Fibroblast of mammary gland (primary cell): Measurements from ENCODE around the gene IGDCC3.

Experiments
- DNase-seq: peaks from one replicate; pipeline ENCODE4 v3.0.0-alpha.2; 2010; ENCODE audit warnings: low read depth
- H3K4me3 ChIP-seq: 2 replicates; pipeline ENCODE4 v1.5.1; 2011; ENCODE audit warnings: low read depth, mild to moderate bottlenecking, low read length, moderate library complexity; ENCODE audit not compliant: control insufficient read depth
- CTCF ChIP-seq: conservative IDR thresholded peaks from 2 replicates; pipeline ENCODE4 v1.5.1; 2011; ENCODE audit warnings: low read depth, low read length, inconsistent platforms; ENCODE audit not compliant: control insufficient read depth, insufficient read depth

Gene IGDCC3

DNA sequence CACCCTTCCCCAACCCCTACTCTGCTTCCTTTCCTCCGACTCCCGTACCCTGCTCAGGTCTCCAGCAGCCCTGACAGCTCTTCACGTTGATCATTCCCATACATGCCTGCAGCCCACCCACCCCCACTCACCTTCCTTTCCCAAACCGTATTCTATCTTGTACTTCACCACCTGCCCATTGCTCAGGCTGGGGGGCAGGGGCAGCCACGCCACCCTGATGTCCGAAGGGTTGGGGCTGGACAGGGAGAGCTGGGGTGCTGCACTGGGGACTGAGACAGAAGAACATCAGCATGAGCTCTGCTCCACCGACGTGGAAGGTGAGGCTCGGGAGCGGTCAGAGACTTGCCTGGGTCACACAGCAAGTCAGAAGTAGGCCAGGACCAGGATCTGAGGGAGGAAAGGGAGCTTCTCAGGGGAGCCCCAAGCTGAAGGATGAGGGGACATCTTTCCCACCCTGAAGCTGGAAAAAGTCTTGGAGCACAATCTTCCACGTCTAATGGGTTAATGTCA lies 16.5 kb upstream of the IGDCC3 start:
- TF ChIP-seq CTCF: no peak
- H3K4me3 ChIP-seq: no peak overlapping the region
- DNase-seq: no peak

- no peak overlapping the region for H3K4me3 ChIP-seq
- TF ChIP-seq CTCF: no peak
- no peak for DNase-seq
Observed at GRCh38 chr15:65393557-65393956, 15.8 kb upstream of the IGDCC3 start.

GRCh38 chr15:65393091-65393490 lies 15.3 kb upstream of the IGDCC3 start:
- no peak for DNase-seq
- no peak overlapping the region for H3K4me3 ChIP-seq
- no peak for TF ChIP-seq CTCF

DNA sequence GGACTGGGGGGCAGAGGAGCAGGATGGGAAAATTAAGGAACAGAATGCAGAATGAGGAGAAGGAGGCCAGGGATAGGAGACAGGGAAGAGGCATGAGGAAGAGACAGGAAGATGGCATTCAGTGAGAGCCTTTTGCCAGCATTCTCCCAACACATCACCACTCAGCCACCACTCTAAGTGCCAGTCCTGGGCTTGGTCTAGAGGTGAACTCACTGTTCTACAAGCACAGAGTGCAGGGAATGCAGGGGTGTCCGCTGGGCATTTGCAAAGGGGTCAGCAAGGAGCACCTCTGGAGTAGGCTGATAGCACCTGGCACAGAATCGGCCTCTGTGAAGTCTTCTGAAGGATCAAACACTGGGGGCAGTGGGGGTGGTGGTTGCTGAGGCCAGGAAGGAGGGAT lies 14.6 kb upstream of the IGDCC3 start:
- no peak for DNase-seq

DNA sequence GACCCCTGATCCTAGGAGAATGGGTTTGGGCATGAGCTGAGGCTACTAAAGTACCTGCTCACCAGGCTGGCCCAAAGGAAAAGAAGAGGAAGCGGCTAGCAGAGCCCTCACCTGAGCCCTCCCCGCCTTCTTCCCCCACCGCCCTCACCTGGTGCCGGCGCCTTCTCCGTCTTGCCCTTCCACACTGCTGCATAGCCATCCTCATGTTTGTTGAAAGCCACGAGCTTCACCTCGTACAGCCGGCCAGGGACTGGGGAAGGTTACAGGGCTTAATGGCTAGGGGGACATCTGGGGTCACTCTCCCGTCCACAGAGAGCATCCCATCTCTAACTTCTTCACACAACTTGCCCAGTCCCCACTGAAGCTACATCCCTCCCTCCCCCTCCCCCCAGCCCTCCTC lies 13.9 kb upstream of the IGDCC3 start:
- no peak for TF ChIP-seq CTCF
- DNase-seq: no peak
- no peak overlapping the region for H3K4me3 ChIP-seq

More for the DNA sequence above, 14.6 kb upstream of the IGDCC3 start:
- no peak overlapping the region for H3K4me3 ChIP-seq
- TF ChIP-seq CTCF: no peak

DNA sequence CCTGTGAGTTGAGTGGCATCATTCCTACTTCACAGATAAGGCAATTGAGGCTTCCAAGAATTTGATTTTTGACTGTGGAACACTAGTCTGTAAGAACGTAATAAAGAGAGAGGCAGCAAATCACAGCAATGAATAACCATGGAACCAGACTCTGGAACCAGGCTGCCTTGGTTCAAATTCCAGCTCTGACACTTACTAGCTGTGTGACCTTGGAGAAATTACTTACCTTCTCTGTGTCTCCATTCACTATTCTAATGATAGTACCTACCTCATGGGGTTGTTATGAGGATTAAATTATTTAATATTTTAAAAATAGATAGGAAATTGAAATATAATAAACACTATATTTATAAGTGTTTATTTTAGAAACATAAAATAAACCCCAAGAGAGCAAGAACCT lies 12.6 kb upstream of the IGDCC3 start:
- no peak for DNase-seq
- H3K4me3 ChIP-seq: no peak overlapping the region
- no peak for TF ChIP-seq CTCF

GRCh38 chr15:65389226-65389625 lies 11.4 kb upstream of the IGDCC3 start:
- no peak for TF ChIP-seq CTCF
- no peak for DNase-seq

More at GRCh38 chr15:65389226-65389625, 11.4 kb upstream of the IGDCC3 start:
- no peak overlapping the region for H3K4me3 ChIP-seq
